Fibroblast of skin of right biceps (primary cell): ENCODE measurements around the gene ASB2.

Experiments
- DNase-seq: peaks from one replicate; pipeline ENCODE4 v3.0.0-alpha.2; 2013

The ASB2 gene

DNA sequence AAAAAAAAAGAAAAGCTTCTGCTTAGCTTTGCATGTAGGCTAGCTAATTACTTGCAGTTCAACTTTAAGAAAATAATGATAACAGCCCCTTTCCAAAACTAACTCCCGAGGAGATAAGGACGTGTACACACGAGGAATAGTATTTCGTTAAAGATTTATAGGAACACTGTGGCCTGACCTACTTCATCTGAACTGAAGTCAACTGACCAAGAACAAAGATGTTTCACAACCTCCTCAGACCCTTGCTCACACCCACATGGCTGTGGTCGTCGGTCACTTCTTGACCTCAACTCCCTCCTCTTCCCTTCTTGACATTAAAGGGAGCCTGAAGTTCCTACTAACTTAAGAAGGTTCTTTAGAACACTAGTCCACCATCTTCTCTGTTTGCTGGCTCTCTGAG lies 74.6 kb downstream of the ASB2 start:
- DNase-seq = no peak

DNA sequence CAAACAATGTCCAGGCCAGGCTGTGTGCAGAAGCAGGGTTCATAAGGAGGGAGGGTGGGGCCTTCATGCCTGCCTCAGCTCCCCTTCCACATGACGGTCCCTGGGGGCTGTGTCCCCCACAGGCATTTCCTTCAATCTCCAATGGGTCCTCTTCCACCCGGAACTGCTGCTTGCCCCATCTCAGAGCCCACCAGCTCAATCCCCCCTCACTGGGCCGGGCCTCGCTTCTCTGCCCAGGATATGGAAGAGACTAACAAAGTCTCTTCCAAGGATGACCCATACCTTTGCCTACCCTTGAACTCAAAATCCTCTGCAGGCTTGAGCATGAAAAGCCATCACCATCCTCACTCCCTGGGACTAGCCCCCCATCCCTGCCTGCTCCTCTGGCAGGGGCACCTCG lies 77.6 kb downstream of the ASB2 start:
- DNase-seq = no peak

DNA sequence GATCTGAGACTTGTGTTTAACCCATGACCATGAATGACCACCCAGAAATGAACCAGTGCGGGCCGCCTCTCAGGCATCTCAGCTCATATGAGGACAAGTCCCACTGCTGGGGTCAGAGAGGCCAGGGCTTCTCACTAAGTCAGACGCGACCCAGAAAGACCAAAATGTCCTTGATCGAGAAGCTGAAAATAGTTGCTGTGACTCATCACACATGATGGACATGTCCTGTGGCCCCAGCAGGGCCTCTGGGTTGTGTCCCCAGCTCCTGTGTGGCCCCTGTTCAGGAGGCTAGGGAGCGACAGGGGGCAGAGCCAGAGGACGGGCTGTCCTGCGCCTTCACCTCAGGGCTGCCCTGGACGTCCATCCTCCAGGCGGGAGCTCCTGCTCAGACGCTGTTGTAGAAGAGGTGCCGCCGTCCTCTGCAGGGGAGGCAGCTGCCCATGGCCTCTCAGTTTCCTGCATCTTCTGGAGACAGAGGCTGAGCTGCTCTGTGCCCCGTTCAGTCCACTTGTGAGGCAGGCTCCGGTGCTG lies 78.2 kb downstream of the ASB2 start:
- no peak for DNase-seq

DNA sequence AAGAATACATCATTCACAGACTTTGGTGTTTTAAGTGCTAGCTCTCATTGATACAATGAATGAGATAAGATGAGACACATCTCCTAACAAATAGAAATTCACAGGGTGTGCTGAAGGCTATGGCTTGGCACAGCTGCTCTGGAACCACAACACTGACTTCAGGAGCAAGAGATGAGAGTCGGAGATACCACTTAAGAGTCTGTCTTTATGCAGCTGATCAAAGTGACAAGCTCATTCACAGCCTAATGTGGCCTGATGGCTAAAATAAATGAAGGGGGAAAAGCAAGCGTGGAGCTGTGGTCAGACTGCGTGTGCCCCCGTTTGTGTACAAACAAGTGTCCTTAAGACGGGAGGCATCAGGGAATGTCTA lies 78.9 kb downstream of the ASB2 start:
- no peak for DNase-seq

DNA sequence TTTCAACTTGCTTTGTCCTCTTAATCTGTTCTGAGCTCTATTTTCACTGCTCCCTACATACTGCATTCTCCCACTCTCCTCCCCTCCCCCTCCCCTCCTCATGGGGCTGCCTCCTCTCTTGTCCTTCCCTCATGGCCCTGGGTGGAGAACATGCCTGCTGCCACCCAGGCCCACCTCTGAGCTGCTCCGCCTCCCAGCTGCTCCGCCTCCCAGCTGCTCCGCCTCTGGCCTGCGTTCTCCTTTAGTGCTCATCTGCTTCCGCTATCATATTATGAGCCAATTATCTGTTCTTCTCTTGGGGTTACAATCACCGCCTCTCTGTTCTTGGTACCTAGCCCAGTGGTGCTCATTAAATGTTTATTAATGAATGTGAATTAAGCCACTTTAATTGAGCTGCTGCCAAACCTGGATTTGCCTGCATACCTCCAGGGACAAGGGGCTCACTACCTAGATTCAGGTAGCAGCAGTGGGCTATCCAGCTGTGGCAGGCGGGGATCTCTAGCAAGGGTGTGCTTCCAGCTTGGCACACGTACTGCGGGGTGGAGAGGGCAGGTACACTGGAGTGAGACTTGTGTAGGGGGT lies 81.3 kb downstream of the ASB2 start:
- no peak for DNase-seq

DNA sequence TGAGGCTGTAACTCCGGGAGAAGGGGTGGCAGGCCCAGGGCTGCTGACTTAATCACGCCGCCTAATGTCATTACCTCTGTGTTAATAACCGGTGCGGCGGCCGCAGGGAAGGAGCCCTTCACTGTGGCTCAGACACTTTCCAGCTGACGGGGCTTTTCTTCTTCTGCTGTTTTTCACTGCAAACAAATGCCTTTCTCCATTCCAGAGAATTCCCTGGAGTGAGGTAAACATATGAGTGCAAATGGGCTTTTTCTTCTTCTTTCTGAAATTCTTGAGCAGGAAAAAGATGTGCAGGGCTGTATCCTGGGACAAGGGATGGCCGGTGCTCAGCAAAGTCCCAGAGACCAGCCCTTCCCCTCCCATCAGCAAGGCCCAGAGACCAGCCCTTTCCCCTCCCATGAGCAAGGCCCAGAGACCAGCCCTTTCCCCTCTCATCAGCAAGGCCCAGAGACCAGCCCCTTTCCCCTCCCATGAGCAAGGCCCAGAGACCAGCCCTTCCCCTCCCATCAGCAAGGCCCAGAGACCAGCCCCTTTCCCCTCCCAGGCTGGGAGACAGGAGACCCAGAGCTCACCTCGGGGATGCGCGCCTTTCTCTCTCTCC lies 82.6 kb downstream of the ASB2 start:
- DNase-seq = no peak

DNA sequence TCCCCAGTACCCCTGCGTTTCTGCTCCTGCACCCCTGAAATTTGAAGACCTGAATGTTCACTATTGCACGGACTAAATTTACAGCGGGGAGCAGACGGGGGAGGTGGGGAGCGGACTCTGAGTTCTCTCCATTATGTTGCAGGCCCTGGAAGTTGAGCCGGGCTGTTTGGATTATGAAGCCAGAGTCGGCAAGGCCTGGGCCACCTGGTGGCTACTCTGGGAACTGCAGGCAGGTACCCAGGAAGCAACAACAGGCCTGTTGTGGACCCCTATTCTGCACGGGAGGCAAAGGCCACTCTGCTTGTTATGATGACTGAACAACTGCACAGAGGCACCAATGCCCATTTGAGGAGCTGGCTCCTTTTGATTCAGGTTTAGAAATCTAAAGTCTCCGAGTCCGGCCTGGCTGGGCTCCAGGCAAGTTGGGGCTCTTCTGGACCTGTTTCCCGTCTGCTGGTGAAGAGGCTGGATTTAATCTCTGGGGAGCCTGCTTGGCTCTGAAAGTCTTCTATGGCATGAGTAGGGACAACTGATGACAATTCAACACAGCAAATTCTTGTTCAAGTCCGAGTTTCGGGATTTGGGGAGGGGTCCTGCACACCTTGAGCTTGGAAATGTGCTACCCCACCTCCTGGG lies 83.3 kb downstream of the ASB2 start:
- DNase-seq = peak; percentile 53

DNA sequence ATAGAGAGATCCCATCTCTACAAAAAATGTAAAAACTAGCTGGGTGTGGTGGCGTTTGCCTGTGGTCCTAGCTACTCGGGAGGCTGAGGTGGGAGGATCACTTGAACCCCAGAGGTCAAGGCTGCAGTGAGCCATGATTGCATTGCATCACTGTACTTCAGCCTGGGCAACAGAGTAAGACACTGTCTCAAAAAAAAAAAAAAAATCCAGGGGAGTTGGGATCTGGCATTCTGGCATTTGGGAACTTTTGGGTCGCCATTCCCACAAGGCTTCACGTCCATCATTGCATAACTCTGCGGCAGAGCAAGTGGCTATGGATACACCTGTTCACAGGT lies 83.9 kb downstream of the ASB2 start:
- no peak for DNase-seq

DNA sequence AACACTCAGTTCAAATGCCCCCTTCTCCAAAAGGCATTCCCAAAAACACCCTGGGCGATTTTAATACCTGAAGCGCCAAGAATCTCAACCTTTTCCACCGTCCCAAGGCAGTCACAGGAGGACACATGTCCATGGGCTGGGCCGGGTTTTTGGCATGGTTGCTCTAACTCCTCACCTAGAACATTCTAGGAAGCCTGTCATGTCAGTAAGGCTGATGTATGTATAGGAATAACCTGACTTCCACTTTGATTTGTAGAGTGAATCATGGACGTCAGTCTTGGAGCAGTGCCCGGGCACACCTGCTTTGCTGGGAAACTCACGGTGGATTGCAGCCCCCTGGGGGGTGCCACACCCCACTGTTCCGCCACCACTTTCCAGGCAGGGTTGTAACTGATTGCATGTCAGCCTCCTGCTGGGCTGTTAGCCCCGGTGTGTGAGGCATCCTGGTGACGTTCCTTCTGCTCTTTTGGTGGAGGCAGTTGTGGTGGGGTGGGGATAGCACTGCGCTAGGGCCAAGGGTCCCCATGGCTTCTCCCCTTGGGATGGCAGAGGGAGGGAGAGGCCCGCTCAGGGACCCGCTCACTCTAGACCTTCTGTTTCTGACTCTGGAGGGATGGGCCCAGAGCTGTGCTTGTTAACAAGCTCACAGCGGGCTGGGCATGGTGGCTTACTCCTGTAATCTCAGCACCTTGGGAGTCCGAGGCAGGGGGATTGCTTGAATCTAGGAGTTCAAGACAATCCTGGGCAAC lies 84.4 kb downstream of the ASB2 start:
- no peak for DNase-seq

DNA sequence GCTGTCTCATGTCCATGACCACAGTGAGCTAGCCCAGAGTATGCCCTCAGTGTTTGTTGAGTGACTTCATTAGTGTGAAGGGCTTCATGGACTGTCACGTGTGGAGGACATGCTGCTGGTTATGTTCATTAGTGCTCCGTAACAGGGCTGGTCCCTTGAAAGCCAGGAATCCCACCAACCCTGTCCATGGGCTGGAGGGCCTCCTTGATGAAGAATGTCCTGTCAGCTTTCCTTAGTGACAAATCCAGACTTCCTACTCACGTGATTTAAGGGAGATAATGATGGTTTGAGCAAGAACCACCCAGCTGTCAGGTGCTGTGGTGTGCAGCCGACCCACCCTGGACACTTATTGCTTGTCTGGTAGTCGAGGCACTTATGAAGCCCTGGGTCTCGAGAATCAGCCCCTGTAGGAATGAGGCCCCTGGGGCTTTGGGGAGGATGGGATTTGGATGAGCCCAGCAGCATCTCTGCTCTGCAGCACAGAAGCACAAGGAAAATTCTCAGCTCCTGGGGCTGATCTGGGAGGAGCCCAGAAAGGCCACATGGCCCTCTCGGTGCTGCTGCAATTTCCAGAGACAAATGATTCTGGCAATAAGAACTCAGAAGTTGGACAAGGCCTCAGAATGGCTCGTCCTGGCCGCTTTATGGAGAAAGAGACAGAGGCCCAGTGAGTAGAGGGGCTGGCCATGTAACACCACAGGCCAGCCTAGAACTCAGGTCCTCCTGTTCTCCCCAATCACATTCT lies 86.5 kb downstream of the ASB2 start:
- DNase-seq = no peak

DNA sequence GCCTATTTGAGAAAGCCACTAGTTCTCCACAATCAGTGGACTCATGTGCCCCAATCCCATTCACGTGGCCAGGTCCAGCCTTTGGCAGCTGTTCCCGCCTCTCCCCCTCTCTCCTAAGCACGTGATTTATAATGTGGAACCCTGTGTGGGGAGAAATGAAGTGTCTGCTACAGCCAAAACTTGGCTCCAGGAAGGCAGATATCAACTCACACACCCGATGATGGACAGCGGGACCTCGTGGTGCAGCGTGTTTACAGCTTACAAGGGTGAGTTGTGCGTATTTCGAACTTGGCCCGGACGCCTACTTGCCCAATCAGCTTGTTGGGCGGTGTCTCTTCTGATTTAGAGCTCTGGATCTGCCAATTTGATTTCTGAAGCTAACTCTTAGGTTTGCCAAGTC lies 87.4 kb downstream of the ASB2 start:
- DNase-seq = no peak

DNA sequence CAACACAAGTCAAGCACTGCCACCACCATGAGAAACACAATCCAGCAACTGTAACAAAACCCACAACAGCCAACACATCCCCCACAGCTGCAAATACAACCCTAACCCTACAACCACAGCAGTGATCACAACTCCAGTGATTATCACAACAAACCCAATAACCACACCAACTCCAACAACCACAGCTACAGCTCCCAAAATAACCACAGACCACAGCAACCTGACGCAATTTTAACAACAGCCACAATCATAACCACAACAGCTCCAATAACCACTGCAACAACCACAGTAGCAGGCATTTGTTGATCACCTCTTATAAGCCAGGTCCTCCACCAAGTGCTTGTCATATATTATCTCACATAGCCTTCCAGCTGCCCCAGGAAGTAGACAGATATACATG lies 91.4 kb downstream of the ASB2 start:
- DNase-seq = no peak
